GM21423 (cell line): ENCODE data around the gene CCN5.
"Not testable (repeated sequence)": the region's sequence is repeated elsewhere in the genome, so short reads cannot be mapped to it uniquely, and the experiment has no call there.

Experiments used
- ATAC-seq: cut with Tn5 transposase; IDR thresholded peaks from one replicate; pipeline ENCODE4 v1.9.1; 2021; ENCODE audit warnings: mild to moderate bottlenecking, moderate library complexity; ENCODE audit not compliant: unreplicated experiment

CCN5 gene

DNA sequence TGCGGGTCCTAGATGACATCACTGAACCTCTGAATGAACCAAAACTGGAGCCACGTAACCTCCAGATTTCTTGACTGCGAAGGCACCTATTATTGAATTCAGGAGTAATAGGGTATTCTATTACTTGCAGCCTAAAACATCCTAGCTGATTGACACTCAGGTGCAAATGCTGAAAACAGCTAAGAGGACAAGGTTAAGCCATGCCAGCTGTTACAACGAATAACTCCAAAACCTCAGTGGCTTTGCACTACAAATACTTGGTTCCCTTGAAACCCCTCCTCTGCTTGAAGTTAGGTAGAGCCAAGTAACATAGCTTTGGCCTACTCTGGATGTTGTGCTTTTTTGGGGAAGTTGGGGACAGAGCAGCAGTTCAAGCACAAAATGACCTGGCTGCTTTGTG lies 21.0 kb upstream of the CCN5 start:
- ATAC-seq: no peak

DNA sequence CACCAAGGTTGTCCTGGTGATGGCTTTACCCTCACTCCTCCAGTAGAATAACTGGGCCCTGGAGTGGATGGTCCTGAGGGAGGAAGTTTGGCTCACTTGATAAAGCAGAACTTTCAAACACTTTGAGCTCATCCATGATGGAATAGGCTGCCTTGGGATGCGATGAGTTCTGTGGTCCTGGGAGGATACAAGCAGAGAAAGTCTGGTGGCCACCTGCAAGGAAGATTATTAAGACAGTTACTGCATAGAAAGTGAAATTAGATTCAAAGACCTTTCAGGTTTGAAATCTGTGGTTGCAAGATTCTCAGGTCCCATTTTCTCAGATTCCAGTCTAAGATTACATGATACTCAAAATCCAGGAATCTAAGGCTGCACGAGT lies 19.9 kb upstream of the CCN5 start:
- no peak for ATAC-seq

- ATAC-seq: no peak
Measured at GRCh38 chr20:44695674-44696300, 19.4 kb upstream of the CCN5 start.

DNA sequence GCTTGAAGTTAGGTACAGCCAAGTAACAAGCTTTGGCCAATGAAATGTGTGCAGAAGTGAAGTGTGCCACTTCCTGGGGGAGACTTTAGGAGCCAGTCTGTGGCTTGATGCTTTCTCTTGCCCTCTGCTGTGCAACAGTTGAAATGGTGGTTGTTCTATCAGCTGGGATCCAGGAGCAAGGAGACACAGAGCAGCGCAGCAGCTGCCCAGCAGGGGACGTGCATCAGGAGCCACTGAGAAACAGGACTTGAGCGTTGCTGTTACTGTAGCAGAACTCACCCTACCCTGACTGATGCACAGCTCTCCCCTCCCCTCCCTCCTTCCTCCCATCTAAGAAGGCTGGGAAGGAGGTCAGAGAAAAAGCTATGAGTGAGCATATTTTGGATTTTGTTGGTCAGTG lies 18.9 kb upstream of the CCN5 start:
- no peak for ATAC-seq

GRCh38 chr20:44697041-44697440 lies 18.1 kb upstream of the CCN5 start:
- not testable (repeated sequence) for ATAC-seq

DNA sequence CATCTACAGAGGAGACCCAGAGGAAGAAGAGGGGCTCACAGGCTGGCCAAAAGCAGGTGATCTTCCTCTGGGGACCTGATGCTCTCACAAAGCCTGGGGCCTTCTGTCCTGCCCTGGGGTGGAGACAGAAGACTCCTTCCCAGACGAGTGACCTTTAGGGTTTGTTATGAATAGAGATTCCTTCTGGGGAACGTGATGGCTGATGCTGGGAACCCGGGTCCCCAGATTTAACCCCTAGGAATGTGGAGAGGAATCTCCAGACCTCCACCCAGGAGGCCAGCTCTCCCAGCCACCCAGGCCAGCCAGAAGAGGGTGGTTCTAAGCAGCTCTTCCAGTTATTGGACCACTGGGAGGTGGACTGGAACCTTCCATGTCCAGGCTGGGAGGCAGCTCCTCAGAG lies 16.8 kb upstream of the CCN5 start:
- ATAC-seq: no peak

- no peak for ATAC-seq
Measured at GRCh38 chr20:44700306-44700705, 14.9 kb upstream of the CCN5 start.

DNA sequence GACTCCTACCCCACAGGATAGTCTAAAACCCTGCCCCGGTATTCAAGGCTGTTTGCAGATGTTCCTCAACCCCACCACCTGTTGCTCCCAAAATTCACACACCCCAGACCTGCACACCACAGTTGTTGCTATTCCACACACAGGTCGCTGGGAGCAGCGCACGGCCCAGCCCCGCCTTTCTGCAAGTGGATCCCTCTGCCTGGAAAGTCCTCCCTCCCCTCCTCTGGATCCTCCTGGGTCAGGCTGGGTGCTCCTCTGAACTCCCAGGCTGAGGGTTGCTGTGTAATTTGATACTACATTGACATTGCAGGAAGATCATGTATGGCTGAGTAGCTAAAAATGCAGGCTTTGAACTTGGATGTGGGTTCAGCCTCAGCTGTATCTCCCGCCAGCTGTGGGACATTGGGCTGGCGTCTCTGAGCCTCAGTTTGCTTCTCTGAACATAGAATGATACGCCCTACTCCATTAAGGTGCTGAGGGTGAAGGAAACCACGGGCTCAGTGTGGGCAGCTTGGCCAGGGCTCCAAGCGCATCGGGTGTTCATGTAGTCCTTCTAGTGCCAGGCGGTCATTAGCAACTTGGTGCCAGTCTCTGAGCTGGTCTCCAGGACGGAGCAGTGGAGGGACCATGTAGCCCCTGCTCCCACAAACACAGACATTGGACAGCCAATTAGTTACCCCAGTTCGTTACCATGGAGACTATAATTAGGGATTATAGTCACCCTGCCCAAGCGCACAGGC lies 13.9 kb upstream of the CCN5 start:
- ATAC-seq: no peak

- ATAC-seq: no peak
Measured at GRCh38 chr20:44701858-44702256, 13.3 kb upstream of the CCN5 start.

- peak; percentile 79 for ATAC-seq
Measured at GRCh38 chr20:44702776-44703175, 12.4 kb upstream of the CCN5 start.

GRCh38 chr20:44703183-44703925 lies 11.8 kb upstream of the CCN5 start:
- ATAC-seq: no peak

GRCh38 chr20:44703956-44704488 lies 11.1 kb upstream of the CCN5 start:
- no peak for ATAC-seq

DNA sequence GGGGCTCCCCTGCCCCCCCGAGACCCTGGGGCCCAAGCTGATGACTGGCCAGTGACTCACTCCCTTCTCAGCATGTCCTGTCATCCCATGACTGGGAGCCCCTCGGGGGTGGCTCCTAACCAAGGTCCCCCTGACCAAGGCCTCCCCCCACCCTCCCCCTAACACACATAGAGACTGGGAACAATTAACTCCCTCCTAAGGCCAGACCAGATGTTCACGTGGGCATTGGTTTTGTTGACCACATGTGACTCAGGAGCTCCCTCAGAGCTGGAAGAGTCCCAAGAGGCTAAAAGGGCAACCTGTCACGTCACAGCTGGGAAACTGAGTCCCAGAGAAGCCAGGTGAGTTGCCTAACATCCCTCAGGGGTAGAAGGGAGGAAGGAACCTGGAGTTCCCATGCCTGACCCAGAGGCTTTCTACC lies 10.6 kb upstream of the CCN5 start:
- no peak for ATAC-seq

- ATAC-seq: no peak
Measured at GRCh38 chr20:44705364-44706094, 9.6 kb upstream of the CCN5 start.

GRCh38 chr20:44706301-44707017 lies 8.7 kb upstream of the CCN5 start:
- ATAC-seq: no peak

DNA sequence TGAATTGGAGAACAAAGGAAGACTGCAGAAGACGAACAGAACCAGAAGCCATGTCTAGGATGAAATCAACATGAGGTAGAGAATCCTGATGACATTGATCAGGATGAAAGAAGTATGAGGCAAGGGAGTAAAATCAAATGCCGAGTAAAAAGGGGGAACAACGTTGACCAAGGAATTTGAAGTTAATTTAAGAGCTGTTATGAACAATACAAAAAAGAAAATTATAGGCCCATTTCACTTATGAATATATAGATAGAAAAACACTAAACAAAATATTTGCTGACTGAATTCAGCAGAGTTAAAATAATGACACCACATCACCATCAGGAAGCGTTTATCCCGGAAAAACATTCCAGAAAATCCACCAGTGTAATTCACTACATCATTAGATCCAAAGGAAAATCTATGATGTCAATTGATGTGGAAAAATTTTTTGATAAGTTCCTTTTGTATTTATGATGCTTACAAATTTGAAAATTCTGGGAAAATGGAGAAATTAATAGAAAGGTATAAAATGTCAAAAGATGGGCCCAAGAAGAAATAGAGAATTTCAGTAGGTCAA lies 8.1 kb upstream of the CCN5 start:
- no peak for ATAC-seq

DNA sequence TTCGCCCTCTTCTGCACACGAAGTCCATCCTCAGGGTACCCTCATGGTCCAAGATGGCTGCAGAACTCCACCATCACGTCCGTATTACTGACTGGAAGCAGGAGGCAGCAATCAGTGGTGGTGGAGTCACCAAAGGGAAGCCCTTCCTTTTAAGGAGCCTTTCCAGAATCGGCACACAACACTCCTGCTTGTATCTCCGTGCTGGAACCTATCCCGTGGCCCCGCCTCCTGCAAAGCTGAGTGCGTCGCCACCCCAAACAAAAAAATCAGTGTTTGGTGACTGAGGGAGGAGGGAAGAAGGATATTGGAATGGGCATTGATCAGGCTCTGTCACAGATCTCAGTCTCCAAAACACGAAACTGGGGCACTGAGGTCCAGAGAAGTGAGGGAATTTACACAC lies 5.8 kb upstream of the CCN5 start:
- no peak for ATAC-seq

DNA sequence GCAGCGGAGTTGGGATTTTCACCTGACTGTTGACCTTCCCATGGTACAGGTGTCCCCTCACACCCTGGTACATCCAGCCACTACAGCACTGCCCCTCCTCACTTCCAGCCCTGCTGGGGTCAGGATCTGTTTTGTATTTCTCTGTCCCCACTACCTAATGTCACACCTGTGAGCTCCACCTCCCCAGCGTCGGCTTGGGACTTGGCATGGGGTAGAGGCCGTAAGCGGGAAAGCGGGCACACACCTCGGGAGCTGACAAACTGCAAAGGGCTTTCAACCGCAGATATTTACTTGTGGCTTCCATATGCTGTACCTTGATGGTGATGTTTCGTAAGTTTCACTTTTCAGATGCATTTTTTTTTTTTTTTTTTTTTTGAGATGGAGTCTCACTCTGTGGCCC lies 5.4 kb upstream of the CCN5 start:
- no peak for ATAC-seq

- ATAC-seq: no peak
Measured at GRCh38 chr20:44711237-44711636, 3.9 kb upstream of the CCN5 start.

GRCh38 chr20:44714102-44714700 lies 968 bp upstream of the CCN5 start:
- no peak for ATAC-seq
